ENCODE measurements around the gene ME1.
A peak's percentile ranks its signal among the peaks of the same experiment; 100 is the strongest.
"Not testable (repeated sequence)": the region's sequence is repeated elsewhere in the genome, so short reads cannot be mapped to it uniquely, and the experiment has no call there.

Gene ME1

DNA sequence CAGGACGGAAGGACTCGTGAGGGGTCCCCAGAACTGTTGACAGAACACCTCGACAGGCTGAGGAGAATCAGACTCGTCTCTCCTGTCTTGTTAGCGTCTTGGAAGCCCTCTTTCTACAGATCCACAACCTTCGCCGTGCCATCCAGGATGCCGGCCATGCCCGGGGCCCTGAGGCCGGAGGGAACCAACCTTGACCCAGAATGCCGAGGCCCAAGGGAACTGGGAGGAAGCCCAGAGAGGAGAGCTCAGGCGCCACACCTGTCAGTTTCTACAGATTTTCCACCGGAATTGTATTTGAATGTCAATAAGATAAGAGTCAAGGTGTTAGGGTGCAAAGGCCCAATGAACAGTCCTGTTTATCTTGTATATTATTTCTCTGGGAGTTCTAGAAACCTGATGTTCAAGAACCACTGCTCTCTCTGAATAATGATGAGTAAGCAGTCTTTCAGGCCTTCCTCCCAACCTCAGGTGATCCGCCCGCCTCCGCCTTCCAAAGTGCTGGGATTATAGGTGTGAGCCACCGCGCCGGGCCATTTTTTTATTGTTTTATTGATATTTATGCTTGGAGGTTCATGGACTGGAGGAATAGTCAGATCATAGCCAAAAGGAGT lies 799 bp upstream of the ME1 start:
- DNase-seq (ENCODE audit: low read depth): no peak

DNA sequence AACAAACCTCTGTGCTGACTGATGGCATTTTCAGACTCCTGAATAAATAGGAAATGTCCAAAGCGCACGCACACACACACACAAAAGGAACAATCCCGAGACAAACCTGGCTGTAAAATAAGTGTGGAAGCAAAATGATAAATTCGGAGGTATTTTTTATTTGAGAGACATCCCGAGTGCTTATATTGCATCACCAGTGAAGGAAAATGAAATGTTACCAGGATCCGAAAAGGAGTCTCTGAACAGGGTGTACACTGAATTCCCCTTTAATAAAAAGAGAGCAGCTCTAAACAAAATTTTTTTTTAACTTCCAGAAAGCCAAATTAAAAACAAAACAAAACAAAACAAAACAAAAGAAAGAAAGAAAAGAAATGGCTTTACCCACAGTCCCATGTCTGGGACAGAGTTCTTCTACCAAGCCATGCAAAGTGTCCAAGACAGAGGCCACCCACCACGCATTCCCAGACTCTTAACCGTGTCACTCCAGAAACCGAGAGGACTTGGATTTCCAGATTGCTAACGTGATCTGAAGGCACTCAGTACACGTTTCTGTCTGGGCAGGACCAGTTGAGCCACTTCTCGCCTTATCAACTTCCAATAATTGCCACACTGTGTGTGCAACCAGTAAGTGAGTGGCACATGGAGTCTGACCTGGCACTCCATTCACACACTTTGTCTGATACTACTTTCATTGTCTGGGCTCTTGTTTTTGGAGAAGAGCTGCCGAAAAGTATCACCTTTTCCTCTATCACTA lies 817 bp downstream of the ME1 start:
- peak; percentile 48 for DNase-seq (ENCODE audit: low read depth)

DNA sequence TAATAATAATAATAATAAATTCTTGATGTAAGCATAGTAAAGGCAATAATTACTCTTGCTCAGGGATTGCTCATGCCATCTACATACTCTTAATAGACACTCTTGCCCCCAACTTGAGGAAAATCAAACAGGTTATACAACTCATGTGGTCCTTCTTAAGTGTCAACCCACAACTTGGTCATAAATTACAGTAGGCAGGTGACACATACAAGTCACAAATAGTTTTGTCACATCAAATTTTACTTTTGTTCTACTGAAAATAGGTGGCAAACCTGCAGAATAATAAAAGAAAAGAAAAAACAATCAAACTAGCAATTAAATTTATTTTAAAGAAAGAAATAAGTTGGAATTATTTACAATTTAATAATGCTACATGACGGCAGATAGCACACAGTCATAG lies 1.6 kb downstream of the ME1 start:
- no peak for DNase-seq (ENCODE audit: low read depth)

DNA sequence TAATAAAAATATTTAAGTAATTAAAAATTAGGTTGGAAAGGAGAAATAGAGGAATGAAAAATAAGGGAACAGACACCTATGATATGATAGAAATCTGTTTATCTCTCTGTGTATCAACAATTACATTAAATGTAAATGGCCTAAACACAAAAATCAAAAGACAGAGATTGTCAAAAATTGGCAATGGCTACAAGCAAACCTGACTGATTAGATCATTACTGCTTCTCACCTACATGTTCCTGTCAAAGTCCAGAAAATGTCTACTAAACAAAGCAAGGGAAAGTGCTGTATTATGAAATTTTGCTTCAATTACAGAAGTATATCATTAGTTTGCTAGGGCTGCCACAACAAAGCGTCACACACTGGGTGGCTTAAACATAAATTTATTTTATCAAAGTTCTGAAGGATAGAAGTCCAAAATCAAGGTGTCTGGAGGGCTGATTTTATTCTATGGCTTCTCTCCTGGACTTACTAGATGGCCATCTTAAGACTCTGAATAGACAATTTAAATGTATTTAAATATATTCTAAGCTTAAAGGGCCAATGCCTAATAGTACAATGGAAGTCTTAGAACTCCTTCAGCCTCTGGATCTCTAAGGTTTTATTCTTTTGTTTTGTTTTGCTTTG lies 6.3 kb downstream of the ME1 start:
- DNase-seq (ENCODE audit: low read depth): no peak

DNA sequence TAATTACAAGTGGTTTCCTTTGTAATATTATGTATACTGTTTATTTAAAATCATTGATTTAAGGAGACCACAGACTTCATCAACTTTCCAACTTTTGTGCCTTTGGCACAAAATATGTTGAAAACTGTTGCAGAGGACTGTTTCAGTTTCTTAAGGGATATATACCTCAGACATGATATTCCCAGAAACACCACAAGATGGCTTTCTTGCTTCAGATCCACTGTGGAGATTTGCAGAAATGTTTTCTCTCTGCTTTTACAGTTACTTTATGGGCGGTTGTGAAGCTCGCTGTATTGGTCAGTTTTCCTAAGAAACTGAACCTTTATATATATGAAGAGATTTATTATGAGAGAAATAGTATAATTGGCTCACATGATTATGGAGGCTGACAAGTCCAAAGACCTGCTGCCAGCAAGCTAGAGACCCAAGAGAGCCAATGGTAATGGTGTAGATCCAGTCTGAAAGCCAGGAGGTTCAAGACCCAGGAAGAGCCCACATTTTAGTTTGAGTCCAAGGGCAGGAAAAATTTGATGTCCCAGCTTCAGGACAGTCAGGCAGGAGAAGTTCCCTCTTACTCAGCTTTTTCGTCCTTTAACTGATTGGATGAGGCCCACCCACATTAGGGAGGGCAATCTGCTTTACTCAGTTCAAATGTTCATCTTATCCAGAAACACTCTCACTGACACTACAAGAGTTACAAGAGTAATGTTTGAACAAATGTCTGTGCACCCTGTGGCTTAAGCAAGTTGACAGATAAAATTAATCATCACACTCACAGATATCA lies 12.8 kb downstream of the ME1 start:
- peak; percentile 58 for DNase-seq (ENCODE audit: low read depth)

DNA sequence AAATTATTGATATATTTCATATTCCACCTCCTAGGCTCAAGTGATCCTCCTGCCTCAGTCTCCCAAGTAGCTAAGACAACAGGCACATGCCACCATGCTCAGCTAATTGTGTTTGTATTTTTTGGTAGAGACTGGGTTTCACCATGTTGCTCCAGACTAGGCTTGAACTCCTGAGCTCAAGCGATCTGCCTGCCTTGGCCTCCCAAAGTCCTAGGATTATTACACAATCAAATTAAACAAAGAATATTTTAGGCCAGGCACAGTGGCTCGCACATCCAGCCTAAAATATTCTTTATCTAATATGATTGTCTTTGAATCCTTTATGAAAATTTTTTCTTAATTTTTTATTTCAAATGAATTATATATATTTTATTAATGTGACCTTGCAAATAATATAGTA lies 17.8 kb downstream of the ME1 start:
- no peak for DNase-seq (ENCODE audit: low read depth)

DNA sequence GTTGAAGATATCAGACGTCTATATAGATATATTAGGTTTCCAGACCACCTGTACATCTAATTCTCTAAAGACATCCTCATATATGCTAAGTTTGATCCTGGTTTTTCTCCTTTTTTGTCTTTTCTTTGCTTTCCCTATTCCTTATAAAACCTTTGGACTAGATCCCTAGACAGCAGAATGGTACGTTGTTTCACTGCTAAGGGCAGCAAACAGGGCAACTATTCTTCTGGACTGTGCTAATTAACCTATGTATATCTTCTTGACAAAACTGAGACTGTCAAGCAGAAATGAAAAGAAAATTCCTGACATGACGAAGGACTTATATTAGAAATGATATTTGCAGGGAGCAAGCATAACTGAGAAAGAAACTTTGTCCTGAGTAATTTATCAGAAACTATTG lies 19.1 kb downstream of the ME1 start:
- no peak for DNase-seq (ENCODE audit: low read depth)

DNA sequence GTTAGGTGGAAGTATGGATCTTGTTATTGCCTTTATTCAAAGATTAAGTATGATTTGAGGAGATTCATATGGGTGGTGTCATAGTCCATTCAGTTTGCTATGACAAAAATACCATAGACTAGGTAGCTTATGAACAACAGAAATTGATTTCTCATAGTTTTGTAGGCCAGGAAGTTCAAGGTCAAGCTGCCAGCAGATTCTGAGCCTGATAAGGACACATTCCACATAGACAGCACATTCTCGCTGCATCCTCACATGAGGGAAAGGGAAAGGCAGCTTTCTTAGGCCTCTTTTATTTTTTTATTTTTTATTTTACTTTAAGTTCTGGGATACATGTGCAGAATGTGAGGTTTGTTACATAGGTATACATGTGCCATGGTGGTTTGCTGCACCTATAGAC lies 27.7 kb downstream of the ME1 start:
- peak; percentile 24 for DNase-seq (ENCODE audit: low read depth)

DNA sequence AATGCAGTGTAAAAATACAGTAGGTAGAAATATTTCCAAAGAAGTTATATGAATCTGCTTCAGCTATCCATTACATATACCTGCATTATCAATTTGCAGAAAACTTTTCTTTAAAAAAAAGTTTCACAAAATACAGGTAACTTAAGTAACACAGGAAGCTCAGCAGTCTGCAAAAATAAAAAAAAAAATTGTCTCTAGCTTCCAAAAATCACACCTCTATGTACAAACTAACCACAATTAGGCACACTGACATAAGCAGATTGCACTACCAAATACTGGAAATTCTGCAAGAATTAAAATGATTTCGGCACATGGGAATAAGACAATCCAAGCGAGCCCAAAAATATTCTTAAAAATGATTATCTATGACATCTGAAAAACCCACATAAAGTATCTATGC lies 41.2 kb downstream of the ME1 start:
- no peak for DNase-seq (ENCODE audit: low read depth)

DNA sequence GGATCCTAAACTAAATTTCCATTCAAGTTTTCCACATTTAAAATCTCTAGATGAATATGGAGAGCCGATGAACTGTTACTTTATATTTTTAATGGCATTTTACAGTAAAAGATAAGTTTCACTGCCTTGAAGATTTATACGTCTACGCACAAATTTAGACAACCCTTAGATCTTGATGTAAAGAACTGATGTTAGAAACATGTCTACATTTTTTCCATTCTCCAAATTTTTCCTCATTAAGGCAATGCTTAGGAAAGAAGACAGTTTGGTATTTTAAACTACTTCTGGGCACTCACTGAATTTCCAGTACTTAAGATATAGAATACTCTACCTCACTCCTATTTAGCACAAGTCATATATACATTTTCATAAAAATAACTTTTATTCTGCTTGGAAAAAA lies 45.4 kb downstream of the ME1 start:
- DNase-seq (ENCODE audit: low read depth): no peak

DNA sequence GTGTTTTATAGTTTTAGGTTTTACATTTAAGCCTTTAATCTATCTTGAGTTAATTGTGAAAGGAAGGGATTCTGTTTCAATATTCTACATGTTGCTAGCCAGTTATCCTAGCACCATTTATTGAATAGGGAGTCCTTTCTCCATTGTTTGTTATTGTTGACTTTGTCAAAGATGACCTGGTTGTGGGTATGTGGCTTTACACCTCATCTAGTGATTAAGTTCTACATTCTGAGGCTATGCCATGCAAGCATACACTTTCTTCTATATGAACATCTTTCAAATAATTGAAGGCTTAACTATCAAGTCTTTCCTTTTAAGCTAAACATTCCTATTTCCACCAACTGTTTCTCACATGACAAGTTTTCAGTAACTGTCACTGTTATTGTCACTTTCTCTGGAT lies 46.1 kb downstream of the ME1 start:
- no peak for DNase-seq (ENCODE audit: low read depth)

DNA sequence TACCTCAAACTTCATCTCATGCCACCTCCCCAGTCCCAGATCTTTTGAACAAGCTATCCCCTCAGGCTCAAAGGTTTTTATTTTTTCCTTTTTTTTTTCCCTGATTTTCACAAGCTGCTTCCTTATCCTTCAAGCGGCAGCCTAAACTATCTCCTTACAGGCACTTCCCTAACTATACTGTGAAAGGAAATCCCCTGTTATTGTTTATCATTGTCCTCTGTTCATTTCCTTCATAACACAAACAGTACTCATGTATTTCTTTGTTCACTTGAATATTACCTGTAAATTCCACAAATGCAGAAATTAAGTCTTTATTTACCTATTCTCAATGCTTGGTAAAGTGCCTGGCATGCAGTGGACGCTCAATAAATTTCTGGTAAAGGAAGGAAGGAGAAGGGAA lies 48.9 kb downstream of the ME1 start:
- DNase-seq (ENCODE audit: low read depth): no peak

DNA sequence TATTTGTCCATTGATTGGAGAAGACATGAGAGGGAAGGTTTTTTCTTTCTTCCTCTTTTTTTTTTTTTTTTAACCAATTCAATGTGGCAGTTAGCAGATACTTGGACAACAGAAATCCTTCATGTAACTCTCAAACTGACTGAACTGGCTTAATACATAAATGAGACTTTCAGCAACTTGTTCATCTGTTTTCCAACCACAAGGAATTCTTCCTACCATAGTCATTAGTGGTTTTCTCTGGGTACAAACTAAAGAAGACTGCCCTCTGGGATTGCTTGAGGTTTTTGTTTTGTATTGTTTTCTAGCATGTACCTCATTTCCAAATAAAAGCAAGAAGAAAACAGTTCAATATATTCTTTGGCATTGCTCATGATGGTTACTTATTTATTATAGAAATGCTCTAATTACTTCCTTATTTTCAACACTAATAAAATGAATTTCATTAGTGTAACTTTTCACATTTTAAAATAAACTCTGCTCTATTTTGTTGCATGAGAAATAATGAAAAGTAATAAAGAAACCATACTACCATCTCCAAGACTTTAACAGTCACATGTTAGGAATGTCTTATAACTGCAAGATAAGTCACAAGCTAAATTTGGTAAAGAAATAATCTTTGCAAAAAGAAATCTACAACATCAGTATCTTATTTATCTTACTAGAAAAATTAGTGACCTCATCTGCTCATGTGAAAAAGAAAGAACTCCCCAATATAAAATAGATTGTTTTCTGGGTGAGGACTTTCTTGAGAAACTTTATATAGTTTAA lies 52.0 kb downstream of the ME1 start:
- peak; percentile 78 for DNase-seq (ENCODE audit: low read depth)

DNA sequence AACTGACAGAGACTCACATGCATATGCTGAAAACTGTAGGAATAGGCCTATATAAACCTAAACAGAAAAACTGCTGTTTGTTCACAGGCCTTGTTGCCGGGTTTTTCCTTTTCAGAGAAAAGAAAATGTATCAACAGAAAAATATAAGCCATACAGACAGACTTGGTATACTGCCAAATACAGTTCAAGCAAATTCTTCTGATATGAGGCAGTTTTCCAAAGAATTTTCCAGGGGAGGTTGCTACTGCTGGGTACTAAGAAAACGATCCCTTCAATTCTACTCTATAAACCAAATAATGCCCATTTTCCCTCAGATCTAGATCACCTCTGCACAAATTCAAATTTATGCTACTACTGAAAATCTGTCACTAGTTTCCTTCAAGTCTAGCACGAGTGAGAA lies 59.4 kb downstream of the ME1 start:
- DNase-seq (ENCODE audit: low read depth): peak; percentile 51

DNA sequence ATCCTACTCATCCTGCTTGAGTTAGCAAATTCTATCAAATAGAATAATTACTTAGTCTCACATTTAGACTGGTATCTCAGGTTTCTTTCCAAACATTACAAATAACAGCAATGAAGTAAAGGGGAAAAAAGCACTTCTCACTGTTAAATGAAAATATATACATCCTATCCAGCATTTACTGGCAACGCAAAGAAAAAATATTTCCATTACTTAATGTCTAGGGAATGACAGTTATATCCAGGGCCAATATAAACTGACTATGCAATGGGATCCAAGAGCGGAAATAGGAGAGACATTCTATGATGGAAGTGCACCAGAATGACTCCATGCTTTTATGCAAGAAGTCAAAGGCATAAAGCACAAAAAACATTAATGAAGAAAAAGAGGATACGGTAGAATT lies 60.3 kb downstream of the ME1 start:
- DNase-seq (ENCODE audit: low read depth): no peak

DNA sequence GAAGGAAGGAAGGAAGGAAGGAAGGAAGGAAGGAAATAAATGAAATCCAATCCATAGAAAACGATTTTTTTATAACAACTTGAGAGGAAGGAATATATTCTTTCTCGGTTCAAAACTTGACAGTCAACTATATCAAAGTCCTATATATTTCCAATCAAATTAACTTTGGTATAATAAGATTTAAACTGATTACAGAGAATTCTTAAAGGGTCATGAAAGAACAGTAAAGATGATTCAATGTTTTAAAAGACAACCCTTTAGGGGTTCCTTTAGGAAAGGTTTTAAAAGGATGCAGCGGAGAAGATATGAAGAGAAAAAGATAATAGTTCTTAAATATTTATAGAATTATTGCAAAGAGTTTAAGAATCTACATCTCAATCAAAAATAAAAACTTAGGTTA lies 61.2 kb downstream of the ME1 start:
- no peak for DNase-seq (ENCODE audit: low read depth)

DNA sequence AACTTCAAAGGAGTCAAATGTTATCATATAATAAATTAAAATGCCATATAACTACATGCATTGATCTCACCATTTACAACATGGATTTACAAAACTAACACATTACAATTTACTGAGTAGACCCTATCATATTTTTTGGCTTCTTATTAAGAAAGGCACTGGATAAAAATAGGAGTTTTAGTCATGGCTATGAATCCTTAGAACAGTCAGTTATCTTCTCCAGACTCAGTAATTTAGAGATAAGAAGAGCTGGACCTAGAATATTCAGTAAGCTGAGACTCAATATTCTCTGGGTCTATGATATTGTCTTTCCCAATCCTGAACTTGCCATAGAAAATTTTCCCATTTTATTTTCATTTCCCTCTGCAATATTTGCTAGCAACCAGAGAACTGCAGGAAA lies 62.3 kb downstream of the ME1 start:
- DNase-seq (ENCODE audit: low read depth): no peak

DNA sequence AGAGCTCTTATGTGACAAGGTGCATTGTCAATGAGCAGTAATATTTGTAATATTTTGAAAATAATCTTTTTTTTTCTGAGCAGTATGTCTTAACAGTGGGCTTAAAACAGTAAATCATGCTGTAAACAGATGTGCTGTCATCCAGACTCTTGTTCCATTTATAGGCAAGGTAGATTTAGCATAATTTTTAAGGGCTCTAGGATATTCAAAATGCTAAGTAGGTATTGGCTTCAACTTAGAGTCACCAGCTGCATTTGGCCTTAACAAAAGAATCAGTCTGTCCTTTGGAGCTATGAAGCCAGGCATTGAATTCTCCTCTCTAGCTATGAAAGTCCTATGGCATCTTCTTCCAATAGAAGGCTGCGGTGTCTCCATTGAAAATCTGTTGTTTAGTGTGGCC lies 63.7 kb downstream of the ME1 start:
- no peak for DNase-seq (ENCODE audit: low read depth)

DNA sequence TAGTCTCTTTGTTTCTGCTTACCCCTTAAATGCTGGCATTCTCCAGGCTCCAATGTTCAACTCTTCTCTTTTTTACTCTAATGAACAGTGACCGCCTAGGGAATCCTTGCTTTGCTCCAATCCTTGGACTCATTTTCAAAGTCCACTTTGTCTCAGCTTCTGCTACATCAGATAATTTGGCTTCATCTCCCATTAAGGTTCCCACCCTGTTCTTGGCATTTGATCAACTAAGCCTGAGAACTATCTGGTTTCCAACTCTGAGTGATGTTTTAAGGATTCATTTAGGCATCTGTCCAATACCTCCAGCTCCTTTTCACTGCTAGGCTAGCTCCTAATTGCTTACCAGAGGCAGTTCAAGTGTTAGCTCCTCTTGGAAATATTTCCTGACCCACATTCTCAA lies 64.9 kb downstream of the ME1 start:
- peak; percentile 88 for DNase-seq (ENCODE audit: low read depth)

DNA sequence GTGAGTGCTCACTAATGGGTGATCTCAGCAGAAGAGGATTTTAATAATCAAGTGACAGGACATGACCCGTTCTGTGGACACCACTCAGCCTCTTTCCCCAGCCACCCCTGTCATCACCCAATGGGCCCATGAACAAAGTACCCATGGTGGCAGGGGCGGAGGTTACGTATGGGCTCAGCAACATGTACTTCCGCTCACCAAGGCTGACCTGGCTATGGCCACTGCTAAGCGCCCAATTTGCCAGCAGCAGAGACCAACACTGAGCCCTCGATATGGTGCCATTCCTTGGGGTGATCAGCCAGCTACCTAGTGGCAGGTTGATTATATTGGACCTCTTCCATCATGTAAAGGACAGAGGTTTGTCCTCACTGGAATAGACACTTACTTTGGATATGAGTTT lies 68.5 kb downstream of the ME1 start:
- not testable (repeated sequence) for DNase-seq (ENCODE audit: low read depth)

DNA sequence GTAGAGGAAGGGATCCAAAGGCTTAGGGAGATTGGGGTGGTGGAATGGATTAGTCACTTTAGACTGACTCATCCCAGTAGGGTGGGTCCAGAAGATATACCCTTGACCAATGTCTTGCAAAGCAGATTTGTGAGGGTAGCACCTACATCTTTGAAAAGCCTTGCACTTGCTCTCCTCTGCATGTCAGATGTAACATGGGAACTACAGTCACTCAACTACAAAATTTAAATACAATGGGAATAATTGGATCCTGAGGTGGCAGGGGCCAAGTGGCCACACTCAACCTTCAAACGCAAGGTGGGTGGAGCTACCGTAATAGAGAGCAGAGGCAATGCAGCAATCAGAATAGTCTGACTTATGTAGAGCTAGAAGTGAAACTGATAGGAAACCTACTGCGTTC lies 71.2 kb downstream of the ME1 start:
- no peak for DNase-seq (ENCODE audit: low read depth)

DNA sequence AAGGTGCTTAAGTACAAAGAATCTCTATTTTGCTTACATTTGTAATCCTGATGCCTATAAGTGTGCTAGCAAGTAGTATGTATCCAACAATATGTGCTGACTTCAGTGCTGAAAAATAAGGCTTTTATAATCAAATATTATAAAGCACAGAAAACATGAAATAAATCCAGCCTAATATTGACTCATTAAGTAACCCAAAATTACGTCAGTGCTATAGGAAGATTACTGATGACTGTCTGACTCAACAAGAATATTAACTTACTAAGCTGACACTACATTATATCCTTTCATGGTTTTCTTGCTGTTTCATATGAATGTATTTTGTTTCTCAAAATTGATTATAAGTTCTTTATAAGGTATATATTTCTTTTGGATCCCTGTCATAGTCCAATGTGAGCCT lies 76.1 kb downstream of the ME1 start:
- no peak for DNase-seq (ENCODE audit: low read depth)

All from EH (cell line).